ENCODE data around the gene PMVK. TPM values are rescaled to one million over a fixed set of nuclear protein-coding genes. Genes with fewer than 3 reads are reported as not detected.
A peak's percentile ranks its signal among the peaks of the same experiment; 100 is the strongest.

The PMVK gene
- total and polyA plus RNA-seq, 2 of the 4 experiments (the other 2 are of a cell fraction), result 9.0 to 28.1 TPM

- Histone ChIP-seq H2AK5ac (ENCODE audit: low read depth, low read length) (no peak overlapping the region), H3K4ac (ENCODE audit: low read depth, low read length) (no peak overlapping the region), H2BK20ac (ENCODE audit: low read depth, low read length) (no peak overlapping the region), H2BK15ac (ENCODE audit: low read depth, low read length) (no peak overlapping the region), H3K56ac (ENCODE audit: extremely low read depth, insufficient read depth, low read length) (no peak overlapping the region), H3K23ac (ENCODE audit: low read depth, low read length) (no peak overlapping the region), H3K4me3 (ENCODE audit: insufficient read depth, low read depth, low read length) (no peak overlapping the region), H3K9ac (ENCODE audit: low read depth, low read length) (no peak overlapping the region), H2BK5ac (ENCODE audit: low read depth, low read length, poor library complexity, severe bottlenecking) (no peak overlapping the region), H3K79me1 (ENCODE audit: low read depth in 1 of 2, low read length in 2 of 2) (no peaks in the 10 kb centered on the region), H3K36me3 (ENCODE audit: control insufficient read depth, insufficient read depth, low read length) (no peaks in the 10 kb centered on the region), H2BK120ac (ENCODE audit: low read depth, low read length) (no peak overlapping the region), H3K18ac (ENCODE audit: low read depth, low read length) (no peak overlapping the region), H3K4me1 (ENCODE audit: control insufficient read depth, insufficient read depth, low read length) (peaks cover 1% of the 10 kb centered on the region; the same call in 1 of the 2 replicates), H2AK9ac (replicated peaks; ENCODE audit: low read depth, low read length, poor library complexity) (no peak overlapping the region), H4K5ac (ENCODE audit: low read depth, low read length) (no peak overlapping the region), H4K8ac (ENCODE audit: low read depth in 2 of 2, low read length in 2 of 2) (no peak overlapping the region), H3K27me3 (ENCODE audit: control insufficient read depth, insufficient read depth, low read length) (peaks cover 64% of the 10 kb centered on the region), H3K27ac (ENCODE audit: insufficient read depth, low read length) (no peak overlapping the region), H3K14ac (replicated peaks; ENCODE audit: low read depth, low read length) (no peak overlapping the region), H2AFZ (replicated peaks; ENCODE audit: low read length, poor library complexity) (peak overlapping the region; percentile 69), H3K4me2 (ENCODE audit: low read depth, low read length) (no peak overlapping the region), H3K9me3 (ENCODE audit: control insufficient read depth, insufficient read depth, low read length) (no peaks in the 10 kb centered on the region), H4K20me1 (ENCODE audit: insufficient read depth, low read length) (no peaks in the 10 kb centered on the region), H3K9me1 (ENCODE audit: insufficient read depth, low read length) (no peaks in the 10 kb centered on the region), H4K91ac (ENCODE audit: insufficient read depth, low read depth, low read length) (no peak overlapping the region)
- dilution Hi-C loops (cut with HindIII; ENCODE audit: low sequenced_read_pairs, unreplicated experiment) (no loop called here), in situ Hi-C loops (cut with MboI; ENCODE audit: low sequenced_read_pairs) (no loop called here), intact Hi-C loops (cut with micrococcal nuclease) (loop anchor here (1.0 to 10.0 kb wide), 6 partner anchors 184 to 398 kb away; partner anchors contain the start of gene ADAR)
- ChIA-PET CTCF (interaction anchor here (0.6 to 2.1 kb wide), 10 partner anchors 9 to 319 kb away, joined by 3 to 9 read pairs (median 4); no protein-coding TSS in a partner anchor), POLR2A (ENCODE audit: unreplicated experiment) (interaction anchor here (0.6 kb wide), 1 partner anchor 153 kb away, joined by 4 read pairs; no protein-coding TSS in a partner anchor)
- ATAC-seq (ENCODE audit: low read depth), result peak; percentile 99
- WGBS, 2 experiments (ENCODE audit: extremely low coverage in 2 of 2, insufficient read length in 1 of 2), result 3% methylated on average over 6 of the region's 20 CpGs; no CpG with 5 or more reads in 1 of the 2 experiments
- peak; percentile 62 for DNase-seq
- BruUV-seq (replicated peaks), result no TSS peak
- TF ChIP-seq CHD1 (IDR thresholded peaks at IDR 0.05; ENCODE audit: low read depth, low read length) (no peak), MAZ (IDR thresholded peaks at IDR 0.05; ENCODE audit: borderline replicate concordance, low read depth, low read length) (peak; percentile 91), MXI1 (IDR thresholded peaks at IDR 0.05; ENCODE audit: borderline replicate concordance, low read depth, low read length) (no peak), MAFK (IDR thresholded peaks at IDR 0.05; ENCODE audit: low read depth, low read length) (no peak), RAD21 (IDR thresholded peaks at IDR 0.05; ENCODE audit: low read length) (peak; percentile 94), NFE2L2 (IDR thresholded peaks at IDR 0.05; ENCODE audit: low read depth, low read length) (no peak), CEBPB (IDR thresholded peaks at IDR 0.05; ENCODE audit: low read depth, low read length) (no peak), ELK1 (IDR thresholded peaks at IDR 0.05; ENCODE audit: borderline replicate concordance, low read depth, low read length) (no peak), SMC3 (IDR thresholded peaks at IDR 0.05; ENCODE audit: low read depth, low read length) (peak; percentile 97), CTCF (conservative IDR thresholded peaks at IDR 0.05; ENCODE audit: low read depth, low read length) (peak; percentile 84), RFX5 (IDR thresholded peaks at IDR 0.05; ENCODE audit: low read depth, low read length) (no peak), USF2 (IDR thresholded peaks at IDR 0.05; ENCODE audit: low read depth, low read length) (no peak), FOS (IDR thresholded peaks at IDR 0.05; ENCODE audit: low read depth, low read length) (no peak), BHLHE40 (IDR thresholded peaks at IDR 0.05; ENCODE audit: low read depth, low read length) (no peak), POLR2A (IDR thresholded peaks at IDR 0.05; ENCODE audit: low read depth, low read length) (no peak)
These were observed 58.0 kb downstream of the PMVK start for GRCh38 chr1:154878371-154879037.

All from IMR-90 (cell line).